Heart left ventricle (tissue), 16 donors: ENCODE measurements around the gene JHY. TPM values are rescaled to one million over a fixed set of nuclear protein-coding genes. Genes with fewer than 3 reads are reported as not detected.

Experiments
- ATAC-seq, 4 donors: fragments of 200-7000 bp; cut with Tn5 transposase; one replicate each; pipeline ENCODE4 v1.9.1; 2020 to 2022; ENCODE audit warnings: moderate library complexity in 4 of 4, mild to moderate bottlenecking in 3 of 4, moderate number of reproducible peaks in 1 of 4
- DNase-seq, 5 donors: peaks; one replicate each; pipeline ENCODE4 v3.0.0-alpha.2; 2020
- H3K27ac ChIP-seq, 12 donors: fragments of 200-600 bp; sonication (generic) in 4 of 12; one replicate each; pipeline versions ENCODE4 v1.5.0 to v1.8.0; 2016 to 2022; ENCODE audit warnings: mild to moderate bottlenecking in 2 of 12
- H3K27me3 ChIP-seq, 9 donors: fragments of 200-600 bp; sonication (generic) in 2 of 9; one replicate each; pipeline versions ENCODE4 v1.5.1 to v1.8.0; 2016 to 2022; ENCODE audit warnings: mild to moderate bottlenecking in 3 of 9
- H3K36me3 ChIP-seq, 9 donors: fragments of 200-600 bp; sonication (generic) in 2 of 9; one replicate each; pipeline versions ENCODE4 v1.5.0 to v1.8.0; 2018 to 2022; ENCODE audit warnings: mild to moderate bottlenecking in 2 of 9
- H3K4me1 ChIP-seq, 12 donors: fragments of 200-600 bp; sonication (generic) in 4 of 12; one replicate each; pipeline versions ENCODE4 v1.5.0 to v1.8.0; 2016 to 2022; ENCODE audit warnings: mild to moderate bottlenecking in 3 of 12
- H3K4me3 ChIP-seq, 12 donors: fragments of 200-600 bp; sonication (generic) in 4 of 12; one replicate each; pipeline versions ENCODE4 v1.5.0 to v1.8.0; 2017 to 2022; ENCODE audit warnings: mild to moderate bottlenecking in 9 of 12, moderate library complexity in 4 of 12
- H3K9me3 ChIP-seq, 12 donors: fragments of 200-600 bp; sonication (generic) in 4 of 12; one replicate each; pipeline versions ENCODE4 v1.5.0 to v1.8.0; 2016 to 2022; ENCODE audit warnings: mild to moderate bottlenecking in 1 of 12
- POLR2A ChIP-seq, 2 donors: fragments of 450-650 bp; IDR thresholded peaks; one replicate each; pipeline ENCODE4 v1.6.1; 2017; ENCODE audit warnings: antibody characterized with exemption in 2 of 2, mild to moderate bottlenecking in 2 of 2, moderate library complexity in 2 of 2
- WGBS, 4 donors: extraction: QIAGEN DNeasy Blood & Tissue Kit in 2 of 4; methylation state at CpG; one replicate each; pipeline versions ENCODE4 v1.1.5 to v1.1.7; 2013 to 2018; 5-methylcytosine and 5-hydroxymethylcytosine counted together
- intact Hi-C, 10 donors: fragments of 100-400 bp; cut with DNase I; formaldehyde crosslinking; loops; one replicate each; pipeline versions ENCODE4 v1.11.1 to v1.14.2; 2022
- polyA plus RNA-seq, 2 donors: library from polyadenylated mRNA; stranded (reverse); fragments of 200-250 nt; gene quantifications; one replicate each; pipeline ENCODE4 v1.2.3, GENCODE V29; 2013
- total RNA-seq, 9 donors: library from RNA; depleted of rRNA in 2 of 9; stranded (reverse); fragments of >200 nt in 2 of 9; fragmentation: NEBNext Ultra II Directional in 3 of 9; extraction: Animal tissue kit (Norgen Biotek cat#: 25700) in 3 of 9; gene quantifications; one replicate each; pipeline versions ENCODE4 v1.1.0 to v1.2.4, GENCODE V29; 2016 to 2023
- TF ChIP-seq, protein P1 (sequence below), 12 donors: fragments of 200-600 bp; sonication (generic) in 4 of 12; IDR thresholded peaks; one replicate each; pipeline versions ENCODE4 v1.5.0 to v1.8.0; 2018 to 2022; ENCODE audit warnings: antibody characterized with exemption in 12 of 12, mild to moderate bottlenecking in 5 of 12
- donor health status: ischemic (EF 13 %, LVEDD 7.1; RV severe dilation, severe dysfunction).
- donor health status: healthy with polysubstance abuse.
- donor health status: DM: no; HTN: yes; CAD: no.
- donor health status: DM: no; HTN: no; CAD: no.
- donor health status: ischemic (EF 25% LVEDD 6.9; RV normal size, moderate dysfunction).
- donor health status: ischemic (EF 25% LVEDD 5.7; RV mildly dilated, moderate dysfunction).
- donor health status: healthy.
- donor health status: DM: yes; HTN: yes; CAD: no.
- donor health status: ischemic (EF 35%, LVEDD 5.7; RV mildly dilated, moderate dysfunction).
- donor health status: nonischemic (EF 11% LVEDD 7.7; RV severe dilation, severe dysfunction).
- donor health status: DM: yes; HTN: yes; CAD: no.
- donor health status: PGD.
- donor health status: ischemic (EF 29% LVEDD 5.4; RV normal size, mild dysfunction).
- donor health status: nonischemic (EF 23%, LVEDD 6.1; RV moderate dilation, normal function).

Gene JHY
- total and polyA plus RNA-seq, 11 donors: 0.50 to 2.3 (median 0.93) TPM

DNA sequence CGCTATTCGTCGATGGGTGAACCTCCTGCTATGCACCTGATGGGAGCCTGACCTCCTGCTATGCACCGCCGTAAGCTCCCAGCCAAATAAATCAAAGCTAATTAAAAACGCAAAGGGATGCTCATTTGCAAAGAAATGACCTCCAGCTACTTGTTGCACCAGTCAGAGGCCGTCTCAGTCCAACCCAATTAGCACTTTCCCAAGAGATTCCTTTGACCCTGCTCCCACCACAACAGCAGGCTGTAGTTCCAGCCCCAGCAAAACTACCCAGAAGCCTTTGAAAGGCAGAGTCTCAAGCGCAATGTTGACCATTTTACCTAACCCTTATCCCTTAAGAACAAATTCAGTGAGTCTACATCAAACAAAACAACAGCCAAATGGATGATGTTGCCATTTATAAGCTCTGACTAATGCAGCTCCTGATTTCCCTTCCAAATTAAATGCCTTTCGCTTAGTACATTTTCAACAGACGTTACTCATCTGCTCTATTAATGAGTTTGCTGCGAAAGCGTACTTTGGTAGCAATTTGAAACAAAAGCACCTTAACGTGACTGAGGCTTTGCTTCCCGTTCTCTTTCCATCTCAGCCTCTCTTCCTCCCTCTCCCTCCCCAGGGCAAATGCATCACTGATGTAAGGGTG lies 116.3 kb downstream of the JHY start:
- no peaks in the 10 kb centered on the region for H3K4me1 ChIP-seq
- TF ChIP-seq, protein P1, sequence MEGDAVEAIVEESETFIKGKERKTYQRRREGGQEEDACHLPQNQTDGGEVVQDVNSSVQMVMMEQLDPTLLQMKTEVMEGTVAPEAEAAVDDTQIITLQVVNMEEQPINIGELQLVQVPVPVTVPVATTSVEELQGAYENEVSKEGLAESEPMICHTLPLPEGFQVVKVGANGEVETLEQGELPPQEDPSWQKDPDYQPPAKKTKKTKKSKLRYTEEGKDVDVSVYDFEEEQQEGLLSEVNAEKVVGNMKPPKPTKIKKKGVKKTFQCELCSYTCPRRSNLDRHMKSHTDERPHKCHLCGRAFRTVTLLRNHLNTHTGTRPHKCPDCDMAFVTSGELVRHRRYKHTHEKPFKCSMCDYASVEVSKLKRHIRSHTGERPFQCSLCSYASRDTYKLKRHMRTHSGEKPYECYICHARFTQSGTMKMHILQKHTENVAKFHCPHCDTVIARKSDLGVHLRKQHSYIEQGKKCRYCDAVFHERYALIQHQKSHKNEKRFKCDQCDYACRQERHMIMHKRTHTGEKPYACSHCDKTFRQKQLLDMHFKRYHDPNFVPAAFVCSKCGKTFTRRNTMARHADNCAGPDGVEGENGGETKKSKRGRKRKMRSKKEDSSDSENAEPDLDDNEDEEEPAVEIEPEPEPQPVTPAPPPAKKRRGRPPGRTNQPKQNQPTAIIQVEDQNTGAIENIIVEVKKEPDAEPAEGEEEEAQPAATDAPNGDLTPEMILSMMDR (IDR thresholded peaks at IDR 0.05): no peak
- TF ChIP-seq POLR2A (IDR thresholded peaks at IDR 0.05): no peak
- intact Hi-C loops: no loop called here
- no peak overlapping the region for H3K4me3 ChIP-seq
- no peaks in the 10 kb centered on the region for H3K9me3 ChIP-seq
- H3K27ac ChIP-seq: no peak overlapping the region
- DNase-seq: no peak
- no peak for ATAC-seq
- WGBS, 4 donors: 32 to 48% (median 36%) methylated on average over 14 of the region's 14 CpGs
- H3K27me3 ChIP-seq: peaks cover 0 to 41% (median 10%) of the 10 kb centered on the region in 9 donors
- no peaks in the 10 kb centered on the region for H3K36me3 ChIP-seq

DNA sequence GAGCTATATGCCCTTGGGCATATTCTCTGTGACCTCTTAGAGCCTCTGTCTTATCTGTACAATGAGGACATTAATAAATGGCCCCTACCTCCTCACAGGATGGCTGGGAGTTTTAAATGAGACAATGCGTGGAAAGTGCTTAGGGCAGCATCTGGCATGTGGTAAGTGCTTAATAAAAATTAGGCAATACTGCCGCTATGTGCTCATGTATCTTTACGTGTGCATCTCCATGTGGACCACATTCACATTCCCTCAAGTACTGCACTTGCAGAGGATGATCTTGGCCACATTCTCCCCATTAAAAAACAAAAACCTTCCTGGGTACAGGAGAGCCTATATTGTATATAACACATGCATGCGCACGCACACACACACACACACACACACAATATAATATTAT lies 118.2 kb downstream of the JHY start:
- DNase-seq (no peak), ATAC-seq (no peak)
- intact Hi-C loops: no loop called here
- no peaks in the 10 kb centered on the region for H3K36me3 ChIP-seq
- H3K4me1 ChIP-seq: no peaks in the 10 kb centered on the region
- H3K27me3 ChIP-seq: peaks cover 0 to 31% (median 5%) of the 10 kb centered on the region in 9 donors
- TF ChIP-seq, protein P1 (IDR thresholded peaks at IDR 0.05): no peak
- no peak for TF ChIP-seq POLR2A (IDR thresholded peaks at IDR 0.05)
- H3K4me3 ChIP-seq: no peak overlapping the region
- 74 to 94% (median 82%) methylated on average over 5 of the region's 5 CpGs for WGBS, 4 donors
- no peak overlapping the region for H3K27ac ChIP-seq
- H3K9me3 ChIP-seq: no peaks in the 10 kb centered on the region

DNA sequence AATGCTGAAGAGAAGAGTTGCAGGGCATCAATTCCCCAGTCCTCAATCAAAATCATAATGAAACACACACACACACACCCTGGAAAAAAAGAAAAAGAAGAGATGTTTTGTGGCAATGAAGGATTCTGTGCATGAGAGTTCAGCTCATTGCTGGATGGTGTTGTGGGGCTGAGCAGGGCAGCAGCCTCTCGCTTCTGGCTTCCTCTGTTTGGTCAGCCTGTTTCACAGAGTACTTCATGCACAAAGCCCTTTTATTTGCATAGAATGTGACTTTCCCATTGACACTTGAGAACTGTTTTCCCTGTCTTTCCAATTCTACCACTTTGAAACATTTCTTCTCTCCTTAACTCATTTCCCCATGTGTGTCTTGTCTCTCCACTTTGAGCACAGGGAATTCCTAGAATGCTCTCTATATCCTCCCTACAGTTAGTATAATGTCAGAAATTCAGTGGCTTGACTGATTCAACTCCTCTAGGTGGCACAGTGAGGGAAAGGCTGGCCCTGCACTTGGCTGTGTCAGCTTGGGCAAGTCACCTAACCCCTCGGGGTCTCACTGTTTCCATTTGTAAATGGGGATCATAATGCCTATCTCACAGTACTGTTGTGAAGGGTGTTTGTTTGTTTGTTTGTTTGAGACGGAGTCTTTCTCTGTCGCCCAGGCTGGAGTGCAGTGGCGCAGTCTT lies 124.4 kb downstream of the JHY start:
- intact Hi-C loops: no loop called here
- Histone ChIP-seq H3K27ac (no peak overlapping the region), H3K4me3 (no peak overlapping the region), H3K27me3 (peaks cover 0 to 11% (median 0%) of the 10 kb centered on the region in 9 donors), H3K36me3 (no peaks in the 10 kb centered on the region), H3K4me1 (no peaks in the 10 kb centered on the region), H3K9me3 (no peaks in the 10 kb centered on the region)
- no peak for TF ChIP-seq POLR2A (IDR thresholded peaks at IDR 0.05)
- TF ChIP-seq, protein P1 (IDR thresholded peaks at IDR 0.05): no peak
- 80 to 88% (median 85%) methylated on average over 5 of the region's 5 CpGs for WGBS, 4 donors
- ATAC-seq (no peak), DNase-seq (no peak)

Other genes with a start within 250 kb of the JHY start
- gene UBASH3B, start 227.0 kb upstream of the JHY start, total RNA-seq: 10 to 100 TPM in 1 of 9 donors, 1 to 10 TPM in 8; 1.3 to 19.0 (median 1.7) TPM
- gene UBASH3B, start 227.0 kb upstream of the JHY start, polyA plus RNA-seq: 1 to 10 TPM in 1 of 2 donors, under 1 TPM in 1; 0.72 to 4.8 TPM
- gene CRTAM, start 44.3 kb upstream of the JHY start, total RNA-seq: 1 to 10 TPM in 2 of 9 donors, under 1 TPM in 1, not detected in 6; 0.23 to 2.2 (median 1.8) TPM
- under 1 TPM in 1 of 2 donors, not detected in 1; 0.08 TPM for gene CRTAM, start 44.3 kb upstream of the JHY start, polyA plus RNA-seq
- not detected for gene BSX, start 99.1 kb downstream of the JHY start, total RNA-seq
- not detected for gene BSX, start 99.1 kb downstream of the JHY start, polyA plus RNA-seq
- gene HSPA8, start 179.4 kb downstream of the JHY start, total RNA-seq: 1,000 to 10,000 TPM in 7 of 9 donors, 100 to 1,000 TPM in 2; 650 to 1,438 (median 1,101) TPM
- 1,000 to 10,000 TPM in 1 of 2 donors, 10 to 100 TPM in 1; 58.9 to 2,193 TPM for gene HSPA8, start 179.4 kb downstream of the JHY start, polyA plus RNA-seq